ENCODE data around the gene MGAT4D.
A peak's percentile ranks its signal among the peaks of the same experiment; 100 is the strongest.
"Not testable (repeated sequence)": the region's sequence is repeated elsewhere in the genome, so short reads cannot be mapped to it uniquely, and the experiment has no call there.

The MGAT4D gene

DNA sequence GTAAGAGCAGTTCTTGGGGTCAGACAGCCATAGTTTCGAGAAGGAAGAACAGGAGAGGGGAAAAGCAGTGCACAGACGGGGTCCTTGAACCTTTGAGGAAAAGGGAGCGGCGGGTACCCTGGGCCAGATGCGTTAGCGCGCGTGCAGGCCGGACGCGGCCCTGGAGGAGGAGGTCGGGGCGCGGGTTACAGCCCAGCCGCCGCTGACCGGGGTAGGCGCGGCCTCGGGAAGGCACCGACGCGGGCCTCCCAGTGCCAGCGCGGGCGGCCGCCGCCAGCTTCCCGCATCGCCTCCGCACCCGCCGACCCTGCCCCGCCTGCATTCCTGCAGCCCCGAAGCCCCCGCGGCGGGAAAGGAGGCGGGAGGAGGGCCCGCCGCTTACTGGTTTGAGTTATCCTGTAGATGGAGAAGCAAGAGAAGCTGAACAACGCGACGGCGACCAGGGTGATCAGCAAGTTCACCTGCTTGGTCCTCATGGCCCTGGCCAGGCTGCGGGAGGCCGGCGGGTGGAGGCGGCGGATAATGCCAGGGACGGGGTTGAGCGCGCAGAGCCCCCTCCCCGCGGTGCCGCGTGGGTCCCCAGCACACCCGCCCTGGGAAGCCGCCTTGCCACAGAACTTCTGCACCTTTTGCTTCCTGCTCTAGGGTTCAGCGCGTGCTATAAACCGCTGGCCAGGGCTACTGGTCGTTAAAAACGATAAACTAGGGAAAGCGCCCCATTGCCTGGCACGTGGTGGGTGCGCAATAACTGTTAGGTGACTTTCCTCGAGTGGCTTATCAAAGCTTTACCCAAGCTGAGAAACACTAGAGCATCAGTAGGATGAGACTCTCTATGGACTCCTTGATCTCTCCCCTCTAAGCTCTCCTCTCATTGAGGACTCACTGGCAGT is at the start of gene MGAT4D:
Gene MGAT4D (minus strand): TSS at position 547 of the 890 bp plus-strand sequence. CDS start 71 bp downstream, at position 476.
- peak in 4 of 10 donors; percentile 6 to 85 (median 74) for DNase-seq
- intact Hi-C loops (cut with DNase I): no loop called here

DNA sequence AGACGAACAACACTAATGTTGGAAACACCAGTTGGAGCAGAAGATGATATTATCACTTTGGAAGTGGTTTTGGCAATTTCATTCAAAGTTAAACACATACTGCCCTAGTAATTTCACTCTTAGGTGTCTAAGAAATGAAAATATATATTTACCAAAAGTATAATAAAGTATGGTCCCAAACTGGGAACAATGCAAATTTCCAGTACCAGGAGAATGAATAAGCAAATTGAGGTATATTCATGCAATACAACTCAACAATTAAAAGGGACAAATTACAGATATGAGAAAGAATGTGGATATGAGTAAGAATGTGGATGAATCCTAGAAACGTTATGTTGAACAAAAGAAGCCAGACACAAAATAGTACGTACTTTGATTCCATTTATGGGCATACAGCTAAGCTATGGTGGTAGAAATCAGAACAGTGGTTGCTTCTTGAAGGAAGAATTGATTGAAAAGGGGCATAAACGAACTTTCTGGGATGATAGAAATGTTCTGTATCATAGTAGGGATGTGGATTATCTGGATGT is 35.9 kb upstream of the MGAT4D start:
- intact Hi-C loops (cut with DNase I): no loop called here
- DNase-seq: no peak

DNA sequence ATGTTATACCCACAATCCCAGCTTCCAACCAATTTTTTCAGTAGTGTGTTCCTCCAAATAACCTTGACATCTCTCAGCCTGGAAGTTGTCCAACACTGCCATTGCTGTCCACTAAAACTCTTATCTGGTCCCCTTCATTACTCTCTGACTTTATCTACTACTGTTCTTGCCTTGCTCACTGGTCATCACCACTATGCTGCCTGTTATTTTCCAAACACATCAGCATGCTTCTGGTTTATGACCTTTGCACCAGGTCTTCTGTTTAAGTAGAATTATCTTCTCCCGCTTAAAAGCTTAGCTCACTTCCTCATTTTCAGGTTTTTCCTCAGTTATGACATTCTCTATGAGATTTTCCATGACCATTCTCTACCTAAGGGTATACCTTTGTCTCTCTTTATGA is 31.3 kb upstream of the MGAT4D start:
- DNase-seq: no peak
- intact Hi-C loops (cut with DNase I): no loop called here

DNA sequence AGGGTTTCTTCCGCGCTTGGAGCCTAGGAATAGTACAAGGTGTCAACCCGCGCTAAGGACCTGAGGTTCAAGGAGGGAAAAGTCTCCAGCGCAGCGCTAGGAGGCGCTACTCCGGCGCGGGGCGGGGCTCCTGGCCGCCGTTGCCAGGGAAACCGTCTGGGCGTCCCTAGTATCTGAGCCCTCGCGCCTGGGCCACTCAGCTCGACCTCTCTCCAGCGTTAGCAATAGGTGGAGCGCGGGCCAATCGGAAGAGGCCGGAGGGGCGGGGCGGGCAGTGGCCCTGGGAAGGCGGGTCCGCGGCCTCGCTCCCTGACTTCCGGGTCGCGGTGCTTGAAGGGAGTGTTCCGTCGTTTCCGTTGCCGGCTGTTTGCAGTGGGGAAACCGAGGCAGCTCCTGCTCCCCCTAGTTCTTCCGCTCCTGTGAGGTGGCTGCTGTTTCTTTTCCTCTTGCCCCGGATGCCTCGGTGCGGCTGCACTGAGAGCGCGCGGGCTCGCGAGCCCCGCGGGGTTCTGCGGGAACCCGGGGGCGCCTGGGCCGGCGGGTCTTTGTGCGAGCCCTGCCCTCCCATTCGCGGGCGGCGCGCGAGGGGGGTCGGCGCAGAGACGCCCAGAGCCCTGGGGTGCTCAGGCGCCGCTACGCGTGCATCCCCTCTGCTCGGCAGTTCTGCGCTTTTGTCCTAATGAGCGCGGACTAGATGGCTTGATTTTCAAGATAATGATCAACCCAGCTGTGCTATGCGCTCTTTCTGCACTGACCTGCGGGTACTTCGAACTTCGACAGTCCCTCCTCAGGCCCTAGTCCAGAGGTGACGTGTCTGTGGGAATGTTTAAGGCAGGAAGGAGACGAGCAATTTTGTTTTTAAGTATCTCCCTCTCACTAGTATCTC is 26.0 kb upstream of the MGAT4D start, which contains the start of gene ELMOD2:
Gene ELMOD2 (plus strand): TSS at position 312 of the 886 bp plus-strand sequence. CDS start 1,261 bp downstream, outside the sequence.
- peak; percentile 97 to 100 (median 99) for DNase-seq
- intact Hi-C loops (cut with DNase I): loop anchor here (2.0 to 5.0 kb wide), 3 partner anchors 88 to 327 kb away; partner anchors contain the start of gene SCOC

DNA sequence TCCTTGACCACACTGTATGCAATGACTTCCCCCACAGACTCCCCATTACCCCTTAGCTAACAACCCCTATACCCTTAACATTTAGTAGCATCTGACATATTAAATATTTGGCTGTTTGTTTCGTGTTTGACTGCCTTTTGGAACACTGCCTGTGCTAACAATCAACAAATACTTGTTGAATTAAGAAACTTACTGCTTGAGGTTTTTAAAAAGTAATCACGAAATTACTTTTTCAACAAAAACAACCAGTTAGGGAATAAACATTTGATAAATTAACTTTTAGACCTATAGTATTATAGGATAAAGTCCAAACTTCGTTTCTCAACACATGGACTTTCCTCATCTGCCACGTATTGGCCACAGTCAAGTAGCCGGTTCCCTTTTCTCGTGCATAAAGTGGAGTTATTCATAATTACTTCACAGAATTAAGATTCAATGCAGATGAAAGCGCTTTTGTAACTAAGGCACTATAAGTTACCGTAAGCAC is 25.3 kb upstream of the MGAT4D start:
- intact Hi-C loops (cut with DNase I): loop anchor here (2.0 to 5.0 kb wide), 2 partner anchors 89 to 327 kb away; no protein-coding TSS in a partner anchor
- no peak for DNase-seq

DNA sequence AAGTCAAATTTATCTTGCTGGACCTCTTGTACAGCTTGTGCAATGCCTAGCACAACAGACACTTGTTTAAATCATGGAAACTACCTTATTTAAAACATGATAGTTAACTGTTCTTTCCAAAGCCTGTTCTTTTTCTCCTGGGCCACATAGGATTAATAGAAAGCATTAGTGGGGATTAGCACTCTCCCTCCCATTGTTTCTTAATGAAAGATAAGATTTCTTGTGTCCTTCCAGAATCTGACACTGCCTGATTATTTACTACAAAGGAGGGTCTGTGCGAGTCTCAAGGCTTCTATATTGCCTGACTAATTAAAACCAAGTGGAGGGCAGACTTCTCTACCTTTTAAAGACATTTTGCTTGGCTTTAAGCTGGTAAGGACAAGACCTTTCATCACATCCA is 17.3 kb upstream of the MGAT4D start:
- intact Hi-C loops (cut with DNase I): no loop called here
- DNase-seq: no peak

DNA sequence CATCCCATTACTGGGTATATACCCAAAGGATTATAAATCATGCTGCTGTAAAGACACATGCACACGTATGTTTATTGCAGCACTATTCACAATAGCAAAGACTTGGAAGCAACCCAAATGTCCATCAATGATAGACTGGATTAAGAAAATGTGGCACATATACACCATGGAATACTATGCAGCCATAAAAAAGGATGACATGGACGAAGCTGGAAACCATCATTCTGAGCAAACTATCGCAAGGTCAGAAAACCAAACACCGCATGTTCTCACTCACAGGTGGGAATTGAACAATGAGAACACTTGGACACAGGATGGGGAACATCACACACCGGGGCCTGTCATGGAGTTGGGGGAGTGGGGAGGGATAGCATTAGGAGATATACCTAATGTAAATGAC is 15.7 kb upstream of the MGAT4D start:
- intact Hi-C loops (cut with DNase I); DNase-seq: not testable (repeated sequence)

DNA sequence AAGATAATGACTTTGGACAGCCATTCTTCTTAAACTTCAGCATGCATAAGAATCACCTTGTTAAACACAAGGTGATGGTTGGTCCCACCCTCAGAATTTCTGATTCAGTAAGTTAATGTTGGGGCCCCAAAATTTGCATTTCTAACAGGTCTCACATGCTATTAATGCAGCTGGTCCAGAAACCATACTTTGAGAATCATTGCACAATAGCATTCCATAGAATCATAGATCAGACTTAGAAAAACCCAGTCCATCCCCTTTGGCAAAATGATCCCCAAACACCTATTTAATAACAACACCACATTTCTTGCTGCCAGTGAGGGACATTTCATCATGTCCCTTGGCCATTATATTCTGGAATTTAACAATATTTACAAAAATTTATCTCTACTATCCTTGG is 6.2 kb upstream of the MGAT4D start:
- no peak for DNase-seq
- intact Hi-C loops (cut with DNase I): no loop called here

DNA sequence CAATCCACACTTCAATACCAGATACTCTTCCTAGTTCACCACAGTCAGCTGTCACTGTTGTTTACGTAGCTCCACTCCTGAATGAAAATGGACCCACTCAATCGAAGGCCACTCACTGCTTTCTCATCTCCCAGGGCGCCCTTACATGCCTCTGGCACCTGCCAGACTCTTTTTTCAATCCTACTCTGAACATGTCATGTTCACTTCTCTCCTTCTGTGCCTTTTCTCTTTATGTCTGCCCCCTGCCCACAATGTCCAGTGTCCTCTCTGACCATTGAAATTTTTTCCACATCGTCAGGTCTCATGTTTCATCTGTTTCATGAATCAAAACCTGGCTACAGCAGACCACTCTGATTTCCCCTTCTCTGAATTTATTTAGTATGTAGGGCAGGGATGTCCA is 1.3 kb upstream of the MGAT4D start:
- DNase-seq: no peak
- intact Hi-C loops (cut with DNase I): no loop called here

DNA sequence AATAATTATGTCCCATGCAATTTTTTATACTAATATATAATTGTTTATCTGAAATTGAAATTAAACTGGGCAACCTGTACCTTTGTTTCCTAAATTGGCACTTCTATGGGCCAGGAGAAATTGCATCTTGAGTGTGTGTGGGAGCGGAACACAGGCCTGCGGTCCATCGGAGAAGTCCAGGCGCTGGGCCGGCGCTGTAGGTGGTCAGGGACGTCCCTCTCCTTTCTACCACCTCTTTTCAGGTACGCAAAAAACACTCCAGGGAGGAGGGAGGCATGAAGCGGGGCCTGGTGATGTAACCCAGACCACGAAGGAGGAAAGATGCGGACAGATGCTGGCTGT is 717 bp downstream of the MGAT4D start:
- no peak for DNase-seq
- intact Hi-C loops (cut with DNase I): no loop called here

DNA sequence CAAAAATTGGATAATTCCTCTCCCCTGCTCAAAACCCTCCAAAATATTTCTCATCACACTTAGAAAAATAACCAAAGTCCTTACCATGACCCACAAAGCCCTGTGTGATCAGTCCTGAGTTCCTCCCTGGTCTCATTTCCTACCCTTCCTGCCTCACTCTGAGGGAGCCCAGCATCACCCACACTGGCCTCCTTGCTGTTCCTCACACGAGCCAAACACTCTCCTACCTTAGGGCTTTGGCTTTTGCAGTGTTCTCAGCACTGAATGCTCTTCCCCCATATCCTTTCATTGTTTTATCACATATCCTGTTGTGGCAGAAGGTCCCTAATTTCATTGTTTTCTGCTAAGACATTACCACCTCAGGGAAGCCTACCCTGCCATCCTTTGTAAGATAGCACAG is 12.2 kb downstream of the MGAT4D start:
- intact Hi-C loops (cut with DNase I): no loop called here

DNA sequence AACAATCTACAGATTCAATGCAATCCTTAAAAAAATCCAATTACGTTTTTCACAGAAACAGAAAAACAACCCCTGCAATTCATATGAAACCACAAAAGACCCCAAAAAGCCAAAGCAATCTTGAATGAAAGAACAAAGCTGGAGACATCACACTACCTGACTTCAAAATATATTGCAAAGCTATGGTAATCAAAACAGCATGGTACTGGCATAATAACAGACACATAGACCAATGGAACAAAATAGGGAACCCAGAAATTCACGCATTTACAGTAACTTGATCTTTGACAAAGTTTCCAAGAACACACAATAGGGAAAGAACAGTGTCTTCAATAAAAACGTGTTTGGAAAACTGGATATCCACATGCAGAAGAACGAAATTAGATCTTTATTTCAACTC is 14.6 kb downstream of the MGAT4D start:
- no peak for DNase-seq
- intact Hi-C loops (cut with DNase I): no loop called here

More for the DNA sequence above, 12.2 kb downstream of the MGAT4D start:
- no peak for DNase-seq

DNA sequence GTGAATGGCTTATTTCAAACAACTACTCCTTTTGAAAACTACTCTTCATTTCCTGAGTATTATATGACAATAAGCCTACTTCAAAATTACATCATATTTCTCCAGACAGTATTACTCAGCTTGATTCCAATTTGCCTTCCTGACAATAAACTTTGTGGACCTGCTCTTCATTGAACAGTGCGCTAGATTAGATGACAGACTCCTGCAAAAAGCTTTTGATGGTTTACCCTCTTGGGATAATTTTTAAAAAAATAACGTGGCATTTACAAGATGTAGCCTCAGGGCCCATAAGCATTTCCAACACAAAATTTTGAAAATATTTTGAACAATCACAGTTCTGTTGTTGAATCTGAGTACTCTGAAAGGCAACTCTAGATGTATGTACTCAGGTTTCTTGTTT is 25.9 kb downstream of the MGAT4D start:
- no peak for DNase-seq
- intact Hi-C loops (cut with DNase I): no loop called here

DNA sequence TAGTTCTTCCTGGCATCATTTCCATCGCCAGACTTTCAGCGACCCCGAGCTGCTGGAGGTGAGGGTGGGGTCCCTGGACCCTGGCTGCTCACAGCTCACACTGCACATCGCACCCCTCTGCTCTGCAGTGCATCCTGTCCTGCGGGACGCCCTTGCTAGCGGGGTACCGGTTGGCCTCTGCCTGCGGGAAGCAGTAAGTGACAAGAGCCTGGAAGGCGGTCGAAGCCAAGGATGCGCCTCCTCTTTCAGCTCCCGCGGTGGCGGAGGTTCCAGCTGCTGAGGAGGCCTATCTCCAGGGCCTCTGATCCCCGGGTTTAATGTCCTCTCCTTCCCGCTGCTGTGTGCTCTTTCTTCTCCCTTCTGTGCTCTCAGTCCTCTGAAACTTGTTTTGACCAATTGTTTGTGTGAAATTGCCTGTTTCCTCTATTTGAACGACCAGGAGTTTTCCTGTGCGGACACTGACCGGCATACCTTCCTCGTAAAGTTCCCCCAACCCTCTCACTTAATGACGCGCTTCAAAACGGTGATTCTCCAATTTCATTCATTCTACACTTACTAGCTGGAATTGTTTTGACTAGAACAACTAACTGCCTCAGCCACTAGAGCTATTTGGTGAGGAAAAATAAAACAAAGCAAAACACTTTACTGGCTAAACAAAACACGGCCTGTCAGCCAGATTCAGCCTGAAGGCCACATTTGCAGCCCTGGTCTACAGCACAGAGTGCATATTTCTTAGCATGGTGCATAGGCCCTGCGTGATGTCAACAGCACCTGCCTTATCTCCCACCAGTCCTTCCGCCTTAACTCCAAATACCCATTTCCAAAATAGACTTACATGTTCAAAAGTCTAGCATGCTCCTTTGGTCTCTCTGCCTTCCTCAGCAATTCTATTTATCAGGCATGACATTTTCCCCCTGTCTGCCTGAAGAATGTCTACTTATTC is 28.0 kb downstream of the MGAT4D start:
- no peak for DNase-seq
- intact Hi-C loops (cut with DNase I): no loop called here

DNA sequence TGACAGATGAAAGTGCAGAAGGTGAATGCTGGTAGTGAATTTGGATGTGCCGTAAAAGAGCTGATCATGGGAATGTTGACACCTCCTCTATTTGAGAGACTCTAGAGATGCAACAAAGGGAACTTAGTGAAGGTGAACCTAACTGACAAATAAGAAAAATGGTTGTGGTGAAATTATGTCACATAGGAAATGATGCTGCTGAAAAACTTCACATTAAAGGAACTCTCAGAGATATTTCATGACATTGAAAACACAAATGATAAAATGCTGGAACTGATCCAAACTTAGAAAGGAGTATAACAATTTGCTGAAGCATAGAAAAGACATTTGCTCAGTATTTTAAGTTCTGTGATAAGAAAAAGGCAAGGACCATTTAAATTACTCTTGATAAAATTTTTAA is 31.9 kb downstream of the MGAT4D start:
- no peak for DNase-seq
- intact Hi-C loops (cut with DNase I): no loop called here

DNA sequence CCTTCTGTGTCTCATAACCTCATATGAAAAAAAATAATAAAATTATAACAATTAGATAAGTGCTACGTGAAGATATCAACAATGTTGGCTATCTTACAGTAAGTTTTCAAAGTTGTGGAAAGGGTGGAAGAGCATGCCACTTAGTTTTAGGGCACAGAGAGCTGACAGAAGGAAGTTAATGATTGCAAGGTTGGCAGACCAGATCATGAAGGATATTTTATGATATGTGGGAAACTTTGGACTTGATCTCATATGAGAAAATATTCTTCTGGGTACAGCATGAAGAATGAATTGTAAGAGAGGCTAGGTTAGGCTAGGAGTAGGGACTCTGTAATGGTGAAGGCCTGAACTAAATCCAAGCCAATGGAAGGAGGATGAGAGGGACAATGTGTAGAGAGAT is 34.5 kb downstream of the MGAT4D start:
- no peak for DNase-seq

DNA sequence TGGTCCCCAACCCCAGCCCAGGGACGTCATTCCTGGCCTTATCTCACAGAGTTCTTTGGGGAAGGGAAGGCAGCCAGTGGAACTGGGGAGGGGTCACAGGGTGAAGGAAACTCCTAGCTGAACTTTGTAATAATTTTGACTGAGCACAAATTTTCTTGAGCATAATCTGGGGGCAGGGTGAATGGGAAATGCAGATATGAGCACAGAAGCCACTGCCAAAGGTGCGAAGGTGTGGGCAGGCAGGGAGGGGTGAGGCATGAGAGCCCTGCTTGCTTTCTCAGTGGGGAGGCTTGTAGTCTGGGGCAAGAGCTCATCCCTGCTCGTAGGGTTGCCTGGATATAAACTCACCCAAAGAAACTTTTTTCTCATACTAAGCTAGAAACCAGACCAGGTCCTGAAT is 34.9 kb downstream of the MGAT4D start:
- DNase-seq: no peak
- intact Hi-C loops (cut with DNase I): no loop called here

More for the DNA sequence above, 34.5 kb downstream of the MGAT4D start:
- intact Hi-C loops (cut with DNase I): no loop called here

DNA sequence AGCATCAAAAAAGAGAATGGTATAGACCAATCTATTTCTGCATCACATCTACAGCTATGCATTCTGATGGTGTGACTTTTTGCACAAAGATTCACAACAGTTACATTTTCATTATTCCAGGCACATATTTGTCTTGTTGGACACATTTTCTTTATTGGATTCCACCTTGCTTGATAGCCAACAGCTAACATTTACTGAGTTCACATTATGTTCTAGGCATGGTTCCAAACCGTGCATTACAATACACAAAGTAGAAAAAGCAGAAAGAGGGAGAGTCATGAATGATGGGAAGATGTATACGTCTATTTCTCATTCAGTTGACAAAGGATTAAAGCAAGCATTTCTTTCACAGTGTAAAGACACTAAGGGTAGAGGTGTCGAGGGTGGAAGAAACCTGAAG is 47.7 kb downstream of the MGAT4D start:
- no peak for DNase-seq
- intact Hi-C loops (cut with DNase I): no loop called here

DNA sequence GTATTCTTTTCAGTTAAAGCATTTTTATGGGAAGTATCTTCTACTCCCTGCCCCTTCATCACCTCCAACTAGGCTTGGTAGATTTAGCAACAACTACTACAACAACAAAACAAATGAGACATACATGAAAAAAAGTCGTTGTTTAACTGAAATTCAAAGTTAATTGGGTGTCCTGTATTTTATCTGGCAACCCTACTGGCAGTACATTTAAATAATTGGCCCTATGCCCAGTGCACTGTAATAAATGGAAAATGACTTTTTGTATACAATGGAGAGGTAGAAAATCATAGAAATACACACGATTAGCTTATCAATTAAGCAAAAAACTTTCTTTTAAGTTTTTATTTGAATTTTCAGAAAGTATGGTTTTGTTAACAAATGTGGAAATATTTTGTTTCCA is 49.3 kb downstream of the MGAT4D start:
- no peak for DNase-seq

DNA sequence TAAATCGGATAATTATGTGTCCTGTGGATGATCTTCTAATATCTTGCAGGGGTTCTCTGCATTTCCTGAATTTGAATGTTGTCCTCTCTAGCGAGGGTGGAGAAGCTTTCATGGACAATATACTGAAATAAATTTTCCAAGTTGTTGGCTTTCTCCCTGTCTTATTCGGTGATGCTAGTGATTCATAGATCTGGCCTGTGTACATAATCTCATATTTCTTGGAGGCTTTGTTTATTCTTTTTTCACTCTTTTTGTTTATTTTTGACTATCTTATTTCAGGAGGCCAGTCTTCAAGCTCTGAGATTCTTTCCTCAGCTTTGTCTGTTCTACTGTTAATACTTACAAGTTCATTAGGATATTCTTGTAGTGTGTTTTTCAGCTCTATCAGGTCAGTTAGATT is 49.9 kb downstream of the MGAT4D start:
- DNase-seq: no peak
- intact Hi-C loops (cut with DNase I): no loop called here

More for the DNA sequence above, 49.3 kb downstream of the MGAT4D start:
- intact Hi-C loops (cut with DNase I): no loop called here
